HG03457 (cell line): ENCODE measurements around the gene CCN2.

Experiments used
- ATAC-seq: cut with Tn5 transposase; IDR thresholded peaks from one replicate; pipeline ENCODE4 v1.9.1; 2021; ENCODE audit warnings: moderate number of reproducible peaks; ENCODE audit not compliant: unreplicated experiment

CCN2 gene

DNA sequence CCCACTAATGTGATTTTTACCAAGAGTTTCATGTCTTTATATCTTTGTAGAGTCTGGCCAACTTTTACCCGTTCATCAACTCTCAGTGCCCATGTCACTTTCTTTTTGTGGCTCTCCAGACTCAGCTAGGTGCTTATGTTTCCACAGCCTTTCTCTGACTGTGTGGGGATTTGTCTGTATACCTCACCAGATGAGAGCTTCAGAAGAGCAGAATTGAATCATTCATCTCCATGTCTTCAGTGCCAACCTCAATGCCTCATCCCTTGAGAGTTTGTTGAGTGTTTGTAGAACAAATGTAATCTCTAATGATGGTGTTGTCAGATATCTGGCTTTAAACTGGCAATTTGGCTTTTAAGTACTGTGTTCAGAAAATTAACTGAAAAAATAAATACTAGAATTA lies 16.8 kb upstream of the CCN2 start:
- no peak for ATAC-seq

- no peak for ATAC-seq
These were observed 15.3 kb upstream of the CCN2 start for GRCh38 chr6:131966443-131966842.

- no peak for ATAC-seq
These were observed 11.9 kb upstream of the CCN2 start for GRCh38 chr6:131963063-131963462.

DNA sequence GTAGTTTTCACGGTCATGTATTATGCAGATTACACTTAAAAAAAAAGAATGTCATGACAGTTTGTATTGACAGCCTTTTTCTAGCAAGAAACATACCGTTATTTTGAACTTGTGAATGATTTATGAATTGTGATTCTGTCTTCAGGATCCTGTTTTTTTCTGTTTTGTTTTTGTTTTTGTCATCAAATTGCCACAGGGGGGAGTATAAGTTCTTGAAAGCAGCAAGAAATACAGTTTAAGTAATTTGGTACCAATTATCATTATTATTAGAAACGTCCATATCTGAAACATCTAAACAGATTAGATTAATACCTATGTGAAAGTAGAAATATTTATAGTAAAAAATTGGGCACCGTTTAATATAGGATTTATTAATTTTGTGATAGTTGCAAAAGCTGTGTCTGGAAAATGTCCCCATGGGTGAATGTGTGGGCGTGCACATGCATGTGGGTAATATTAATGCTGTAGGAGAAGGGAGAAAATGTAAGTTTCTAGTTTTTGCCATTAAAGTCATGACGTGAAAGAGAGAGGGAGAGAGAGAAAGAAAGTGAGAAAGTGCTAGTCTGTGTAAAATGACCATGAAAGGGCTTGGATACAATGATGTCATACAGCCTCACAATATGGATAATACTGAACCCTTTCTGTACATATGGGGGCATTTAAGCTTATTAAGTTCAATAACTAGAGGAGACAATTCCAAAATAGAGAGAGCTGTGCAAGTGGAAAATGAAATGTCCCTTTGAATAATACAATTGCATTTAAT lies 9.4 kb upstream of the CCN2 start:
- ATAC-seq: no peak

DNA sequence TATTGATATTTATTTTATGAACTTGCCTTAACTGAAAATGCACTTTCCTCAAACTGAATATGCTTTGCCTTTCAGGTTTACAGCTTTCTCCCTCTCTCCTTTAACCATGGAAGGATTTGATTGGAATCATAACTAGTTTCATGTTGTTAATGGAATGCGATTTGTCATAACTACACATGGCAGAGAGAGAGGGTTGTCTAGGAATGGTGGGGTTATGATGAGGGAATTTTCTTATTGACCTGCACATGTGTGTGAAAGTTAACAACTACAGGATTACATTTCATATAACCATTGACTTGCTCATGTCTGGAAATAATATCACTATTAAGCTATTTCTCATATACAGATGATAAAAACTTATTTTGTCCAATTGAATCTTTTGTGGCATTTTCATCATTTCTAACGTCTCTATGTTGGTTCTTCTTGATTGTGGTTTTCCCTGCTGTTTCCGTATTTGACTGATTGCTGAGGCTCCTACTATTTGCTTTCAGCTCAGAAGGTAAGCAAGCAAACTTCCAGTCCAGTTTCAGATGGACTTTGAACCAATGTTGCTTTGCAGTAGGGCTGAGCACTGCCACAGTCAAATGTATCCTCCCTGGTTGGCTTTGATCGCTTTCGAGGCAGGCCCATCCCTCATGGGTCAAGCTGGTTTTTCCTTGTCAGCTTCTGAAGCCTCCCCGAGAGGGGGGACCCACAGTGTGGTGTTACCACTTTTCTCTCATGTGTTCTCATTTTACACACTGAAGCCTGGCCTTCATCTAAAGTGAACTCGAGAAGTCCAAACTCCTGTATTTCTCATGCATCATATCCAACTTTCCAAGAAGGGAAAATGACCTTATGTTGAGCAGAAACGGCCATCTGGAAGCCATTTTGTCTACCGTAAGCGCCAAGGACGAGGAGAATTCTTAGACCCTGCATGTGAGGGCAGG lies 7.6 kb upstream of the CCN2 start:
- no peak for ATAC-seq

- ATAC-seq: no peak
These were observed 6.9 kb upstream of the CCN2 start for GRCh38 chr6:131958095-131958494.

DNA sequence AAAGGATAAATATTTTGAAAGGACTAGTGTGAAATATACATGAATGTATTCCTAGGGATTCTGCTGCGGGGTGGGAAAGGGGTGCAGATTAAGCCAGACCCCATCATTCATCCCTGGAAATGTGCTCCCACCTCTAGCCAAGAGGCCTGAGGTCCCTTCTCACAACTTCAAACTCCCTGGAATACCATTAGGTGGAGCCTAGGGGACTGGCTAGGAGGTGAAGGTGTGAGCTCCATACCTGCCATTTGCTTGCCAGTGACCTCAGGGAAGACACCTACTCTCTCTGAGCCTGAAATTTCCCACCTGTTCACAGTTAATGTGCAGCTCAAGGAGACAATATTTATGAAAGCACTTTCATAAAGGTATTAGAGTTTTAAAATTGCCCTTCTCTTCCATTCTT lies 4.7 kb upstream of the CCN2 start:
- ATAC-seq: no peak

DNA sequence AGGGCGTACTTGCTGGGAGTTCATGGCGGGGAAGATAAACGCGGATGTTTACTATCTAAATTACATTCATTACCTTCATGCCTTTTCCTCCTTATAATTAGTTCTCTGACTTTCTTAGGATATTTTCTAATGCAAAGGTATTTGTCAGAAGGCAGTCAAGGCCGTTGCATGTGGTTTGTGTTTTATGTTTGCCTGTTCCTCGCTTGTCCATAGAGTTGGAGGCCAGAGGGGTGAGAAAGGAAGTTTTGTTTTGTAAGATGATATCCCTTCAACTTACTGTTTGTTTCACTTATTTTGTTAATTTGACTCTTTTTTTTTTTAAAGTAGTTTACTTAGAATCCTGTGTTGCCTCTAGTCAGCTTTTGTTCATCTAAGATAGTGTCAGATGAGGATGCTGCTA lies 4.0 kb upstream of the CCN2 start:
- no peak for ATAC-seq

- no peak for ATAC-seq
These were observed 3.6 kb upstream of the CCN2 start for GRCh38 chr6:131954775-131955107.

GRCh38 chr6:131954059-131954774 lies 3.0 kb upstream of the CCN2 start:
- ATAC-seq: no peak

GRCh38 chr6:131952886-131953509 lies 1.8 kb upstream of the CCN2 start:
- no peak for ATAC-seq

DNA sequence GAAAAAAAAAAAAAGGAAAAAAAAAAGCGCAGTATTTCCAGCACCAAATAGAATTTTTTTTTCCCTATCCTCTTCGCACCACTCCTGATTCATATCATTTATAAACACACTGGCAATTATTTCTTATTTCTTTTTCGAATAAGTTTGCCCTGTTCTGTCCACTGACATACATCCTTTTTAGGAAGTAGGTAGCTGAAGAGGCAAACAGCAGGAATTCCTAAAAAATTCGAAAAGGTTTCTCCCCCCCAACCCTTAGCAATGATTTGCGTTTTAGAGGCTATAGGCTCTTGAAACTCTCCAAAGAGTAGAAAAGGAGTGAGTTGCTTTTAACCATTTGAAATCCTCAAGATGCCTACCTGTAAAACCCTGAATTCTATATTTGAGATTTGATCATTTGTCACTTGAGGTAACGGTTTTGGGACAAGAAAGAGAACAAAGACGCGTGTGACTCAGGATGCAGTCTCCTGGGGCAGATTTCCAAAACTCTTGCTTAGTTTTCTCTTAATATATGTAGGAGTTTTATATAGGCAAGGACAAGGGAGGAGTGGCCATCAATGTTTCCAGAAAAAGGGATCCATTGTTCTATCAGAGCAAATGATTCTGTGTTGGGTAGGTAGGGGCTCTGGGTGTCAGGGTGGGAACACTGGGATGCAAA lies 531 bp upstream of the CCN2 start:
- ATAC-seq: no peak

GRCh38 chr6:131949909-131950766 lies 1.0 kb downstream of the CCN2 start:
- no peak for ATAC-seq

- no peak for ATAC-seq
These were observed 1.6 kb downstream of the CCN2 start for GRCh38 chr6:131949620-131949908.

- ATAC-seq: no peak
These were observed 2.2 kb downstream of the CCN2 start for GRCh38 chr6:131948692-131949619.

DNA sequence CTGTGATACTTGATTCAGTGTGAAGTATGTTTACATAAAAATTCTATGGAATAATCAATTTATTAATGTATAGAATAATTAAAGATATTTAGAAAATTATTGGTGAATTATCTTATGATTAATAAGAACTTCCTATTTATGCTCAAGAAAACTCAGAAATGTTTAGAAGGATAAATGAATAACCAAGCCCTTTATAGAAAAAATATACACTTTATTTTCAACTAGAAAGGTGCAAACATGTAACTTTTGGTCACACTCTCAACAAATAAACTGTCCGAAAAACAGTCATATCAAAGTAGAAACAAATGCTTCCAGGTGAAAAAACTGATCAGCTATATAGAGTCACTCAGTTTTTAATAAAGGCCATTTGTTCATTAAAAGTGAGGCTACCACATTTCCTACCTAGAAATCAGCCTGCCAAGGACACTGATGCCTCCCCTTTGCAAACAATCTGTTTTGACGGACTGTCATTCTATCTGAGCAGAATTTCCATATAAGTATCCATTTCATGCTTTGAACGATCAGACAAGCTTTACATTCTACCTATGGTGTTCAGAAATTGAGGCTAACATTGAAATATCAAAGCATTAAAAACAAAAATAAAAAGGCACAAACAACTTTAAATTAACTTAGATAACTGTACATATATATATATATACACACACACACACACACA lies 3.0 kb downstream of the CCN2 start:
- ATAC-seq: no peak

GRCh38 chr6:131946992-131947955 lies 3.9 kb downstream of the CCN2 start:
- ATAC-seq: no peak
